GM12878 (cell line): ENCODE data around the gene ZNF17. TPM values are rescaled to one million over a fixed set of nuclear protein-coding genes. Genes with fewer than 3 reads are reported as not detected.

ENCODE experiments used
- BACH1 ChIP-seq: fragments of 450-650 bp; IDR thresholded peaks from 2 replicates; pipeline ENCODE4 v1.6.1; 2017; ENCODE audit warnings: mild to moderate bottlenecking, borderline replicate concordance
- CEBPB ChIP-seq, 2 experiments: fragments of 150-350 bp in 1 of 2; IDR thresholded peaks; 2 replicates each; pipeline ENCODE4 v1.6.1; 2012 to 2014; ENCODE audit warnings: low read depth in 2 of 2, low read length in 2 of 2, borderline replicate concordance in 1 of 2, inconsistent platforms in 1 of 2
- E4F1 ChIP-seq: fragments of 450-650 bp; IDR thresholded peaks from 2 replicates; pipeline ENCODE4 v1.6.1; 2018; ENCODE audit warnings: borderline replicate concordance, mild to moderate bottlenecking; ENCODE audit not compliant: partially characterized antibody
- EP300 ChIP-seq, 2 experiments: fragments of 150-350 bp in 1 of 2; IDR thresholded peaks; 2 replicates each; pipeline ENCODE4 v1.6.1; 2011 to 2012; ENCODE audit warnings: low read depth in 2 of 2, low read length in 2 of 2, borderline replicate concordance in 1 of 2, improper control_type of control experiment in 1 of 2, inconsistent platforms in 1 of 2; ENCODE audit not compliant: control insufficient read depth in 1 of 2
- HDAC2 ChIP-seq: fragments of 200-600 bp; sonication (generic); IDR thresholded peaks from 2 replicates; pipeline ENCODE4 v1.6.1; 2017
- MYB ChIP-seq: fragments of 150-350 bp; IDR thresholded peaks from 2 replicates; pipeline ENCODE4 v1.6.1; 2014; ENCODE audit warnings: mild to moderate bottlenecking, low read depth, low read length, borderline replicate concordance
- PAX8 ChIP-seq: fragments of 450-650 bp; IDR thresholded peaks from 2 replicates; pipeline ENCODE4 v1.6.1; 2017; ENCODE audit warnings: mild to moderate bottlenecking, moderate library complexity
- SIN3A ChIP-seq: IDR thresholded peaks from 2 replicates; pipeline ENCODE4 v1.6.1; 2012; ENCODE audit warnings: low read depth, low read length, improper control_type of control experiment
- SMAD1 ChIP-seq: fragments of 450-650 bp; IDR thresholded peaks from 2 replicates; pipeline ENCODE4 v1.6.1; 2018; ENCODE audit warnings: mild to moderate bottlenecking, low read depth; ENCODE audit not compliant: partially characterized antibody
- SMARCA5 ChIP-seq: fragments of 450-650 bp; IDR thresholded peaks from 2 replicates; pipeline ENCODE4 v1.6.1; 2017; ENCODE audit warnings: mild to moderate bottlenecking
- TCF7 ChIP-seq: IDR thresholded peaks from 2 replicates; pipeline ENCODE4 v1.6.1; 2014; ENCODE audit warnings: antibody characterized with exemption, borderline replicate concordance
- ZNF384 ChIP-seq: IDR thresholded peaks from 2 replicates; pipeline ENCODE4 v1.6.1; 2012; ENCODE audit warnings: low read depth, mild to moderate bottlenecking, low read length, improper control_type of control experiment, borderline replicate concordance
- polyA plus RNA-seq, 11 experiments: library from polyadenylated mRNA; depleted of rRNA in 4 of 11; unstranded in 6 of 11; stranded (reverse) in 5 of 11; fragments of >200 nt; fragmentation: Nextera tagmentation in 4 of 11; fragmentation: Illumina TruSeq in 1 of 11; extraction: Ambion mirVana in 4 of 11; extraction: Trizol in 1 of 11; gene quantifications; 1 replicate in 1 of 11; 2 replicates in 10 of 11; pipeline versions ENCODE4 v1.2.1 to v1.2.3, GENCODE V29; 2011 to 2016; ENCODE audit warnings: inconsistent platforms in 2 of 11, missing spikeins in 2 of 11, low read depth in 1 of 11
- total RNA-seq, 4 experiments: library from RNA; depleted of rRNA in 3 of 4; stranded (reverse); fragments of >200 nt in 3 of 4; fragmentation: Illumina TruSeq in 1 of 4; extraction: Trizol in 1 of 4; gene quantifications; 2 replicates each; pipeline versions ENCODE4 v1.2.1 to v1.2.3, GENCODE V29; 2013 to 2021
- TF ChIP-seq, protein P1 (sequence below): fragments of 450-650 bp; IDR thresholded peaks from 2 replicates; pipeline ENCODE4 v1.6.1; 2018; ENCODE audit warnings: mild to moderate bottlenecking, low read depth, moderate library complexity; ENCODE audit not compliant: partially characterized antibody
- TF ChIP-seq, protein P2 (sequence below): IDR thresholded peaks from 2 replicates; pipeline ENCODE4 v1.6.1; 2011; ENCODE audit warnings: mild to moderate bottlenecking, low read depth, low read length, moderate library complexity; ENCODE audit not compliant: insufficient replicate concordance
- TF ChIP-seq, protein P3 (sequence below): fragments of 450-650 bp; IDR thresholded peaks from 2 replicates; pipeline ENCODE4 v1.6.1; 2017; ENCODE audit warnings: mild to moderate bottlenecking, moderate library complexity
- TF ChIP-seq, protein P4 (sequence below): IDR thresholded peaks from 2 replicates; pipeline ENCODE4 v1.6.1; 2011; ENCODE audit warnings: borderline replicate concordance, low read depth, mild to moderate bottlenecking, moderate library complexity, mixed read lengths, low read length; ENCODE audit not compliant: insufficient read depth; ENCODE audit errors: extremely low read length

The ZNF17 gene
- total and polyA plus RNA-seq, 10 of the 15 experiments (the other 5 are each of a cell fraction or from before 2014, with no cell fraction given), result 4.4 to 11.3 (median 7.8) TPM

- TF ChIP-seq E4F1 (no peak), MYB (no peak), HDAC2 (no peak), SIN3A (peak; percentile 51; the same call in 1 of the 2 replicates), ZNF384 (no peak), SMARCA5 (no peak), EP300 (IDR thresholded peaks at IDR 0.05; ENCODE audit: borderline replicate concordance in 1 of 2, control insufficient read depth in 1 of 2, low read depth in 2 of 2, low read length in 2 of 2) (no peak), PAX8 (no peak), CEBPB (IDR thresholded peaks at IDR 0.05; ENCODE audit: borderline replicate concordance in 1 of 2, low read depth in 2 of 2, low read length in 2 of 2) (no peak), TCF7 (no peak), SMAD1 (no peak), BACH1 (no peak)
- TF ChIP-seq, protein P1, sequence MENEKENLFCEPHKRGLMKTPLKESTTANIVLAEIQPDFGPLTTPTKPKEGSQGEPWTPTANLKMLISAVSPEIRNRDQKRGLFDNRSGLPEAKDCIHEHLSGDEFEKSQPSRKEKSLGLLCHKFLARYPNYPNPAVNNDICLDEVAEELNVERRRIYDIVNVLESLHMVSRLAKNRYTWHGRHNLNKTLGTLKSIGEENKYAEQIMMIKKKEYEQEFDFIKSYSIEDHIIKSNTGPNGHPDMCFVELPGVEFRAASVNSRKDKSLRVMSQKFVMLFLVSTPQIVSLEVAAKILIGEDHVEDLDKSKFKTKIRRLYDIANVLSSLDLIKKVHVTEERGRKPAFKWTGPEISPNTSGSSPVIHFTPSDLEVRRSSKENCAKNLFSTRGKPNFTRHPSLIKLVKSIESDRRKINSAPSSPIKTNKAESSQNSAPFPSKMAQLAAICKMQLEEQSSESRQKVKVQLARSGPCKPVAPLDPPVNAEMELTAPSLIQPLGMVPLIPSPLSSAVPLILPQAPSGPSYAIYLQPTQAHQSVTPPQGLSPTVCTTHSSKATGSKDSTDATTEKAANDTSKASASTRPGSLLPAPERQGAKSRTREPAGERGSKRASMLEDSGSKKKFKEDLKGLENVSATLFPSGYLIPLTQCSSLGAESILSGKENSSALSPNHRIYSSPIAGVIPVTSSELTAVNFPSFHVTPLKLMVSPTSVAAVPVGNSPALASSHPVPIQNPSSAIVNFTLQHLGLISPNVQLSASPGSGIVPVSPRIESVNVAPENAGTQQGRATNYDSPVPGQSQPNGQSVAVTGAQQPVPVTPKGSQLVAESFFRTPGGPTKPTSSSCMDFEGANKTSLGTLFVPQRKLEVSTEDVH, result no peak
- TF ChIP-seq, protein P2, sequence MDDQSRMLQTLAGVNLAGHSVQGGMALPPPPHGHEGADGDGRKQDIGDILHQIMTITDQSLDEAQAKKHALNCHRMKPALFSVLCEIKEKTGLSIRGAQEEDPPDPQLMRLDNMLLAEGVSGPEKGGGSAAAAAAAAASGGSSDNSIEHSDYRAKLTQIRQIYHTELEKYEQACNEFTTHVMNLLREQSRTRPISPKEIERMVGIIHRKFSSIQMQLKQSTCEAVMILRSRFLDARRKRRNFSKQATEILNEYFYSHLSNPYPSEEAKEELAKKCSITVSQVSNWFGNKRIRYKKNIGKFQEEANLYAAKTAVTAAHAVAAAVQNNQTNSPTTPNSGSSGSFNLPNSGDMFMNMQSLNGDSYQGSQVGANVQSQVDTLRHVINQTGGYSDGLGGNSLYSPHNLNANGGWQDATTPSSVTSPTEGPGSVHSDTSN, result peak; percentile 43
- TF ChIP-seq, protein P3, sequence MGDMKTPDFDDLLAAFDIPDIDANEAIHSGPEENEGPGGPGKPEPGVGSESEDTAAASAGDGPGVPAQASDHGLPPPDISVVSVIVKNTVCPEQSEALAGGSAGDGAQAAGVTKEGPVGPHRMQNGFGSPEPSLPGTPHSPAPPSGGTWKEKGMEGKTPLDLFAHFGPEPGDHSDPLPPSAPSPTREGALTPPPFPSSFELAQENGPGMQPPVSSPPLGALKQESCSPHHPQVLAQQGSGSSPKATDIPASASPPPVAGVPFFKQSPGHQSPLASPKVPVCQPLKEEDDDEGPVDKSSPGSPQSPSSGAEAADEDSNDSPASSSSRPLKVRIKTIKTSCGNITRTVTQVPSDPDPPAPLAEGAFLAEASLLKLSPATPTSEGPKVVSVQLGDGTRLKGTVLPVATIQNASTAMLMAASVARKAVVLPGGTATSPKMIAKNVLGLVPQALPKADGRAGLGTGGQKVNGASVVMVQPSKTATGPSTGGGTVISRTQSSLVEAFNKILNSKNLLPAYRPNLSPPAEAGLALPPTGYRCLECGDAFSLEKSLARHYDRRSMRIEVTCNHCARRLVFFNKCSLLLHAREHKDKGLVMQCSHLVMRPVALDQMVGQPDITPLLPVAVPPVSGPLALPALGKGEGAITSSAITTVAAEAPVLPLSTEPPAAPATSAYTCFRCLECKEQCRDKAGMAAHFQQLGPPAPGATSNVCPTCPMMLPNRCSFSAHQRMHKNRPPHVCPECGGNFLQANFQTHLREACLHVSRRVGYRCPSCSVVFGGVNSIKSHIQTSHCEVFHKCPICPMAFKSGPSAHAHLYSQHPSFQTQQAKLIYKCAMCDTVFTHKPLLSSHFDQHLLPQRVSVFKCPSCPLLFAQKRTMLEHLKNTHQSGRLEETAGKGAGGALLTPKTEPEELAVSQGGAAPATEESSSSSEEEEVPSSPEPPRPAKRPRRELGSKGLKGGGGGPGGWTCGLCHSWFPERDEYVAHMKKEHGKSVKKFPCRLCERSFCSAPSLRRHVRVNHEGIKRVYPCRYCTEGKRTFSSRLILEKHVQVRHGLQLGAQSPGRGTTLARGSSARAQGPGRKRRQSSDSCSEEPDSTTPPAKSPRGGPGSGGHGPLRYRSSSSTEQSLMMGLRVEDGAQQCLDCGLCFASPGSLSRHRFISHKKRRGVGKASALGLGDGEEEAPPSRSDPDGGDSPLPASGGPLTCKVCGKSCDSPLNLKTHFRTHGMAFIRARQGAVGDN, result no peak
- TF ChIP-seq, protein P4, sequence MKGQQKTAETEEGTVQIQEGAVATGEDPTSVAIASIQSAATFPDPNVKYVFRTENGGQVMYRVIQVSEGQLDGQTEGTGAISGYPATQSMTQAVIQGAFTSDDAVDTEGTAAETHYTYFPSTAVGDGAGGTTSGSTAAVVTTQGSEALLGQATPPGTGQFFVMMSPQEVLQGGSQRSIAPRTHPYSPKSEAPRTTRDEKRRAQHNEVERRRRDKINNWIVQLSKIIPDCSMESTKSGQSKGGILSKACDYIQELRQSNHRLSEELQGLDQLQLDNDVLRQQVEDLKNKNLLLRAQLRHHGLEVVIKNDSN, result no peak
Measured at GRCh38 chr19:57389730-57390598, 21.0 kb upstream of the ZNF17 start, which contains the start of gene ZNF548 (continued).
